Measurements from ENCODE around the gene C5. TPM values are rescaled to one million over a fixed set of nuclear protein-coding genes. Genes with fewer than 3 reads are reported as not detected.
A peak's percentile ranks its signal among the peaks of the same experiment; 100 is the strongest.

C5 gene
- total RNA-seq, 2 donors from 2014 or later, result 8.3 to 12.2 TPM

GRCh38 chr9:120946259-120946658 lies 103.8 kb downstream of the C5 start:
- Histone ChIP-seq H3K9me3 (no peaks in the 10 kb centered on the region), H3K27ac (peak overlapping the region; percentile 8 to 68), H3K27me3 (replicated peaks; ENCODE audit: insufficient read depth) (no peaks in the 10 kb centered on the region), H3K36me3 (no peaks in the 10 kb centered on the region), H3K4me1 (ENCODE audit: control insufficient read depth in 1 of 2, low read depth in 2 of 2) (peaks cover 36 to 89% of the 10 kb centered on the region in 2 donors), H3K4me3 (no peak overlapping the region)
- TF ChIP-seq, protein P1, sequence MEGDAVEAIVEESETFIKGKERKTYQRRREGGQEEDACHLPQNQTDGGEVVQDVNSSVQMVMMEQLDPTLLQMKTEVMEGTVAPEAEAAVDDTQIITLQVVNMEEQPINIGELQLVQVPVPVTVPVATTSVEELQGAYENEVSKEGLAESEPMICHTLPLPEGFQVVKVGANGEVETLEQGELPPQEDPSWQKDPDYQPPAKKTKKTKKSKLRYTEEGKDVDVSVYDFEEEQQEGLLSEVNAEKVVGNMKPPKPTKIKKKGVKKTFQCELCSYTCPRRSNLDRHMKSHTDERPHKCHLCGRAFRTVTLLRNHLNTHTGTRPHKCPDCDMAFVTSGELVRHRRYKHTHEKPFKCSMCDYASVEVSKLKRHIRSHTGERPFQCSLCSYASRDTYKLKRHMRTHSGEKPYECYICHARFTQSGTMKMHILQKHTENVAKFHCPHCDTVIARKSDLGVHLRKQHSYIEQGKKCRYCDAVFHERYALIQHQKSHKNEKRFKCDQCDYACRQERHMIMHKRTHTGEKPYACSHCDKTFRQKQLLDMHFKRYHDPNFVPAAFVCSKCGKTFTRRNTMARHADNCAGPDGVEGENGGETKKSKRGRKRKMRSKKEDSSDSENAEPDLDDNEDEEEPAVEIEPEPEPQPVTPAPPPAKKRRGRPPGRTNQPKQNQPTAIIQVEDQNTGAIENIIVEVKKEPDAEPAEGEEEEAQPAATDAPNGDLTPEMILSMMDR (IDR thresholded peaks at IDR 0.05), result no peak
- ATAC-seq (ENCODE audit: insufficient number of reproducible peaks, low FRiP score, low read depth) (no peak), DNase-seq (ENCODE audit: low spot score) (no peak)

GRCh38 chr9:120944948-120945347 lies 105.1 kb downstream of the C5 start:
- H3K4me3 ChIP-seq, result no peak overlapping the region
- peak overlapping the region; percentile 8 to 68 for H3K27ac ChIP-seq
- peaks cover 32 to 89% of the 10 kb centered on the region in 2 donors for H3K4me1 ChIP-seq (ENCODE audit: control insufficient read depth in 1 of 2, low read depth in 2 of 2)
- no peaks in the 10 kb centered on the region for H3K27me3 ChIP-seq (replicated peaks; ENCODE audit: insufficient read depth)
- TF ChIP-seq, protein P1 (IDR thresholded peaks at IDR 0.05), result no peak
- no peaks in the 10 kb centered on the region for H3K36me3 ChIP-seq
- no peaks in the 10 kb centered on the region for H3K9me3 ChIP-seq
- no peak for DNase-seq (ENCODE audit: low spot score)
- ATAC-seq (ENCODE audit: insufficient number of reproducible peaks, low FRiP score, low read depth), result no peak

DNA sequence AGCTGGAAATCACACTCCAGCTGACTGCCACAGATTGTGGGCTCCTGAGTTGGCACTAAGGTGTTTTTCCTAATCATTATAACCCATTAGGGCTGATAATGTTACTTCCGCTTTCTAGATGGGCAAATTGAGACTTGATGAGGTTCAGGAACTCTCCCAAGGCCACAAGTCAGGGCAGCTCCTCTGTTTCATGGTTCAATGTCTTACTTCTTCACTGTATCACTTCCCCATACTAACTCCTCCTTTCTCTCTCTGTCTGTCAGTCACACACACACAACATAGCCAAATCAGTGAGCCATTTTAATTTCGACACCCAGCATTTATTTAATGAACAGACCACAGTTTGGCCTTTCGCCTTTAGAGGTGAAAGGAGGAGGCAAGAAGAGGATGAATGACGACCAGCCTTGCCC lies 105.6 kb downstream of the C5 start:
- no peak for ATAC-seq (ENCODE audit: insufficient number of reproducible peaks, low FRiP score, low read depth)
- Histone ChIP-seq H3K27ac (peak overlapping the region; percentile 8 to 68), H3K4me3 (no peak overlapping the region)

GRCh38 chr9:120942186-120943001 lies 107.7 kb downstream of the C5 start:
- H3K27me3 ChIP-seq (replicated peaks; ENCODE audit: insufficient read depth), result no peaks in the 10 kb centered on the region
- TF ChIP-seq, protein P1 (IDR thresholded peaks at IDR 0.05), result no peak
- DNase-seq (ENCODE audit: low spot score), result no peak
- no peaks in the 10 kb centered on the region for H3K9me3 ChIP-seq
- H3K27ac ChIP-seq, result peak overlapping the region; percentile 81 to 87
- H3K4me1 ChIP-seq (ENCODE audit: control insufficient read depth in 1 of 2, low read depth in 2 of 2), result peaks cover 29 to 94% of the 10 kb centered on the region in 2 donors
- H3K4me3 ChIP-seq, result no peak overlapping the region
- ATAC-seq (ENCODE audit: insufficient number of reproducible peaks, low FRiP score, low read depth), result no peak
- no peaks in the 10 kb centered on the region for H3K36me3 ChIP-seq

More for the DNA sequence above, 105.6 kb downstream of the C5 start:
- peaks cover 28 to 89% of the 10 kb centered on the region in 2 donors for H3K4me1 ChIP-seq (ENCODE audit: control insufficient read depth in 1 of 2, low read depth in 2 of 2)
- no peaks in the 10 kb centered on the region for H3K36me3 ChIP-seq
- no peaks in the 10 kb centered on the region for H3K27me3 ChIP-seq (replicated peaks; ENCODE audit: insufficient read depth)
- TF ChIP-seq, protein P1 (IDR thresholded peaks at IDR 0.05), result no peak
- no peak for DNase-seq (ENCODE audit: low spot score)
- H3K9me3 ChIP-seq, result no peaks in the 10 kb centered on the region

DNA sequence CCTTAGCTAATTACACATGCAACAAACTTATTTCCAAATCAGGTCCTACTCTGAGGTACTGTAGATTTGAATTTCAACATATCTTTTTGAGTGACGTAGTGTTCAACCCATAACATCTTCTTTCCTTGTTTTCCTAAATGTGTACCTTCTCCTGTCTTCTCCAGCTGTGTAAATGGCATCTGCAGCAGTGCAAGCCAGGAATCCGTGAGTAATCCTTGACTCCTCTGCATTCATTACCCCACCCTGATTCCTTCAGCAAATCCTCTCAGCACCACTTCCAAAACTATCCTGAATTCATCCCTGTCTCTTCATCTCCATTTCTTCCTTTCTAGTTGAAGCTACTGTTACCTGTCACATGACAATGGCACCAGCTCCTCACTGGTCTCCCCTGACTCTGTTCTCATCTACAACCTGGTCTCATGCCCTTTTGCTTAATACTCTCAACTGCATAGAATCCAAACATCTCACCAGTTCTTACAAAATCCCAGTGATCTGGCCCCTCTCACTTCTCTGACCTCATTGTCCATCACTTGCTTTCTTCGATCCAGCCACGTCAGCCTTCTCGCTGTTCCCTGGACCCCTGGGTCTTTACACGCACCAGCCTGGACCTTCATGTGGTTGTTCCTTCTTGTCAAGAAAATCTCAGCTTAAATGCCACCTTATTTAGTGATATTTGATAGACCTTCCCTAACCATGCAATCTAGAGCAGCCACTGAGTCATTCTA lies 108.9 kb downstream of the C5 start:
- DNase-seq (ENCODE audit: low spot score) (no peak), ATAC-seq (ENCODE audit: insufficient number of reproducible peaks, low FRiP score, low read depth) (no peak)
- Histone ChIP-seq H3K27ac (peak overlapping the region; percentile 81 to 87), H3K4me3 (no peak overlapping the region), H3K27me3 (replicated peaks; ENCODE audit: insufficient read depth) (no peaks in the 10 kb centered on the region), H3K36me3 (no peaks in the 10 kb centered on the region), H3K9me3 (no peaks in the 10 kb centered on the region), H3K4me1 (ENCODE audit: control insufficient read depth in 1 of 2, low read depth in 2 of 2) (peaks cover 37 to 98% of the 10 kb centered on the region in 2 donors)
- TF ChIP-seq, protein P1 (IDR thresholded peaks at IDR 0.05), result no peak

Data from thoracic aorta (tissue), 2 donors.